Measurements from ENCODE around the gene TXNDC2.
A peak's percentile ranks its signal among the peaks of the same experiment; 100 is the strongest.

The TXNDC2 gene

DNA sequence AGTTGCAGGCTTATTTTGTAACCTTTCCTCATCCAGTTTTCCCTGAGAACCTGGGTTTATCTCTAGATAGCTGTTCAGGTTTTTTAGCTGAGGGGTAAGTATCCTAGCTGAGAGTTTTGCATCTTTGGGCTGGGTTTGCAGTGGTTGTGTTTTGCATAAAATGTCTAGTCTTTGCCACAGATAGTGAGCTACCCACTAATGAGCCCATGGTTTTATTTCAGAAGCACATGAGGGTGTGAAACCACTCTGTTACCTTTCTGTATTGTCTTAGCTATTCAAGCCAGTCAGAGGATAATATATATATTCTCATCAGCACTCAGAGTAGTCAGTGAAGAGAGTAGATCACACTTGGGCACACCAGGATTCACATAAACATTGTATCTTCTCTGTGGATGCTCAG, 24.6 kb upstream of the TXNDC2 start:
- FAIRE-seq = no peak

DNA sequence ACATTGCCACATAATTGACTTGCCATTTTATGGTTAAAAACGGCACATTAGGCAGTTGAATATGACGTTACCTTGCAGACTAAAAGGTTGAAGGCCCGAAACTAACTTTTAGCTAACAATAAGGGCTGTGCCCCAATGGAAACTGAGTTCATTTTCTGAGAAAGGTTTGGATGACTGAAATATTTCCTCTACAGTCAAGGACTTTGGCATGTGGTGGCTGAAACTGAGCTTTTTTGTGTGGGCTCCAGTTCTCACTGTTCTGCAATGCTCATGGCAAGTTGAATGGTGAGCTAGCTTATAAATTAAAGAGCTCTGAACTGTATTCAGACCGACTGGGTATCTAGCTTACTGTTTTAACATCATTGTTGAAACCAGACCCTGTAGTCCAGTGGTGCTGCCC, 23.8 kb upstream of the TXNDC2 start:
- no peak for FAIRE-seq

DNA sequence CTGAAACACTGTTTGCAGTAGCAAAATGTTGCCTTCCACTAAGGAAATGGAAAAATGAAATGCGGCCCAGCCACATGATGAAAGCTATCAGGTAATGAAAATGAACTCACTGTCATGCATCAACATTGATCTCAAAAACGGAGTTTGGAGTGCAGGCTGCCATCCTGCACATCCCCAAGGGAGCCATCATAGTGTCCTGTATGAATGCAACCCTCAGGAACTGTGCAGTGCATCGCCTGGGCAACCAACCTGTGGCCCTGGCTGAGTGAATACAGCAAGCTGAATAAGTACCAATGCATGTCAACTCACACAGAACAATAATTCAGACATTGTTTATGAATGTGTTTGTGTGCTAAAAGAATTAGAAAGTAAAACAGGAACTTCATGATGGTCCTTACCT, 23.1 kb upstream of the TXNDC2 start:
- no peak for FAIRE-seq

DNA sequence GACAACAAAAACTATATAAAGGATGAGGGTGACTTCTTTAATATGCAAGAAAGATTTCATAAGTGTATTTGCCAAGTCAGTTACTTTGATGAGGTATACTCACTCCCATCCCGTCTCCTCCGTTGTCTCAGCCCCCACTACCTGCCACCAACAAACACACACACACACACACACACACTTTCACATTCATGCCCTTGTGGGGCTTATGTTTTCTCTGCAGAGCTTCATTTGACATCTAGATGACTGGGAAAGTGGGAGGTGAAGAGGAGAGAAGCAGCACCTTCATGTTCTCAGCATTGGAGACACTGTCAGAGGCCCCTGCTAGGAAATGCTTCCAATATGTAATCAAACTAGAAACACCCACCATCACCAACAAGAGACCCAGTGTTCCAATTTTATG, 22.5 kb upstream of the TXNDC2 start:
- FAIRE-seq = no peak

DNA sequence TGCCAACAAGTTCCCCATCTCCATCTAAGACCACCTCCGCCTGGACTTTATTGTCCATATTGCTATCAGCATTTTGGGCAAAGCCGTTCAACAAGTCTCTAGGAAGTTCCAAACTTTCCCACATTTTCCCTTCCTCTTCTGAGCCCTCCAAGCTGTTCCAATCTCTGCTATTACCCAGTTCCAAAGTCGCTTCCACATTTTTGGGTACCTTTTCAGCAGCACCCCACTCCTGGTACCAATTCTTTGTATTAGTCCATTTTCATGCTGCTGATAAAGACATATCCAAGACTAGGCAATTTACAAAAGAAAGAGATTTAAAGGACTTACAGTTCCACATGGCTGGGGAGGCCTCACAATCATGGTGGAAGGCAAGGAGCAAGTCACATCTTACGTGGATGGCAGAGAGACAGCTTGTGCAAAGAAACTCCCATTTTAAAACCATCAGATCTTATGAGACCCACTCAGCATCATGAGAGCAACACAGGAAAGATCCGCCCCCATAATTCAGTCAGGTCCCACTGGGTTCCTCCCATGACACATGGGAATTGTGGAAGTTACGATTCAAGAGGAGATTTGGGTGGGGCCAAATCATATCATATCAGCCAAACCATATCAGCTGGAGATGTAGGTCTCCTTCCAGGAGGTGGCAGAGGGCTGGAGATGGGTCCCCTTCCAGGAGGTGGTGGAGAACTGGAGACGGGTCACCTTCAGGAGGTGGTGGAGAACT, 19.8 kb upstream of the TXNDC2 start:
- no peak for FAIRE-seq

DNA sequence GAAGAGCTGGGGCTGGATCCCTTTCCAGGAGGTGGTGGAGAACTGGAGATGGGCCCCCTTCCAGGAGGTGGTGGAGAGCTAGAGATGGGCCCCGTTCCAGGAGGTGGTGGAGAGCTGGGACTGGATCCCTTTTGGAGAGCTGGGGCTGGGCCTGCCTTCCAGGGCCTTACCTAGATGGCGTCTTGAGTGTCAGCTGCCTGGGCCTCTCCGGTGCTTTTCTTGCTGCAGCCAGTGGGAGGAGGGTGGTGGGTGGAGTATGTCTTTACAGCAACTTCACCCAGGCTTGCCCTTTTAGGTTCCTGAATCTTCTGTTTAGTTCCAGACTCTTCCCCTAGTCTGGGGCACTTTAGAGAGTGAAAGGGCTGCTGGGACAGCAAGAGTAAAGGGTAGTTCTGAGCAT, 19.1 kb upstream of the TXNDC2 start:
- no peak for FAIRE-seq

DNA sequence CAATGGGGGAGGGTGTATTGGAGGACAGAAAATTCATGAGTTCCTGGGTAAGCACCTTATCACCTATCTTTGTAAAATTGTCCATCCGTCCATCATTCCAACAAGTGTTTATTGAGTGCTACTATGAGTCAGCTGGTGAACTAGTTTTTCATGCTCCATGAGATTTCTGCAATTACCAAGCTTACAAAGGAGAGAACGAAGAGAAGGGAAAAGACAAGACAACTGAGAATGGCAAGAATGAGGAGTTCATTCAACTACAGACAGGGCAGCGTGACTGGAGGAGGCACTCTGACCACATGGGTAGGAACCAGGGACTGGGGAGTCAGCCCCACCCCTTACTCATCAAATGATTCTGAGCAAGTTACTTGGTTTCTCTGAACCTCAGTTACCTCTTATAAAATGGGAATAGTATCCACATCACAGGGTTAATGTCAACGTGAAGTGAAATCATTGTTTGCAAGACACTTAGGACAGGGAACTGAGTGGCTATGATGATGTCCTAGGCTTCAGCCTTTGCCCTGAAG, 18.6 kb upstream of the TXNDC2 start:
- FAIRE-seq = no peak

DNA sequence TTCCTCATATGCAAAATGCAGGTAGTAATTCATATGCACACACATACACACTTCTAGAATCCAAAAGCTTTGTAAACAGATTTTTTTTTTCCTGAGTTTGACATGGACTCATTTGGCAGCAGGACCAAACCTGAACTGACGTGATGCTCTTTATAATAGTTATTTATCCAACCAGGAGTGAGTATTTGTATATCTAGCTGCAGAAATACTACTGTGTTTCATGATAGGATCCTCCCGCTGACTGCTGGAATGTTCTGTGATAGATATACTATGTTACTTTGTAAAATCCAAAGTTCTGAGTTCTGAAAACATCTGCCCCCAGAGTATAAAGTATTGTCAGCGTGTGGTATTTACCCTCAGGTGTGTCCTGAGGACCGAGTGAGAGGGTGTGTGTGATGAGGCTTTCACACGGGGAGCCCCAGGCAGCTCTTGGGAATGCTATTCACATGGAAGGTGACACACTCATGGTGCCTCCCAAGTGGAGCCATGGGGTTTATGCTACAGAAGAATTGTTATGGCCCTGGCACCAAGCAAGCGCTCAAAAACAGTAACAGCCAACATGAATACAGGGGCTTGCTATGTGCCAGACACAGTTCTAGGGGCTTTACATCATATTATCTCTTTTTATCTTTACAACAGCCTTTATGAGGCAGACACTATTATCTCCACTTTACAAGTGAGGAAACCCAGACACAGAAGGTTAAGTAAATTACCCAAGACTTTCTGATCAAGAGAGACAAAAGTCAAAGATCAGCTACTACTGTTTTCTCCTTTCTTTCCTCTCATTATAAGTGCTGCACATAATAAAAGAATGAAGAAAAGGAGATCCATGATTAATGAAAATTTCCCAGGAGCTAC, 16.7 kb upstream of the TXNDC2 start:
- no peak for FAIRE-seq

DNA sequence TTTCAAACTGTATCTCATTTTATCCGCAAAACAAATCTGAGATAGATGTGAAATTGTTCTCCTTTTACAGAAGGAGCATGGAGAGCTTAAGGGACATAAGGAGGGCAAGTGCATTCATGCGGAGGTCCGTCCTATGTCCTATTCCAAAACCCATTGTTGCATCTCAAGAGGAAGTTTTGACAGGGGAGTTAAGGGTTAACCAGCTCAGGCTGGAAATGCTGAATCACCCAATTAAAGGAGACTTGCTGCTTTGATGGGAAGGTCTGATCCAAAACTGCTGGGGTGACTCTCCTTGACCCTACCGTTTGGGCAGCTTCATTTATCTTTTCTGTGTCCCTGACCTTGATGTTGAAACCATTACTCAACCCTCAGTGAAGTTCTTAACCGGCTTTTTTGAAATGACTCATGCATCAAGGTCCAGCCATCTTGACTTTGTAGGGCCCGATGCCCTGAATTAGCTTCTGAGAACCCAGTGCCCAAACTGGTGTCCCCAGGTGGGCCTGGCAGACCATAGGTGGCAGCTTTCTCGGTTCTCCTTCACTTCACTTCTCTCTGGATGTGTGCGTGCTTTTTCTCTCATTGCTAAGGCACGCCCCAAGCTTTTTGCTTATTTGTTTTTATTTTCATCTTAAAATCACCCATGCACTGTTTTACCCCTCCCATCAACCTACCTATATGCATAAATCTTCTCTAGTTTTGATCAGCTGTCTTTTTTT, 15.9 kb upstream of the TXNDC2 start:
- no peak for FAIRE-seq

DNA sequence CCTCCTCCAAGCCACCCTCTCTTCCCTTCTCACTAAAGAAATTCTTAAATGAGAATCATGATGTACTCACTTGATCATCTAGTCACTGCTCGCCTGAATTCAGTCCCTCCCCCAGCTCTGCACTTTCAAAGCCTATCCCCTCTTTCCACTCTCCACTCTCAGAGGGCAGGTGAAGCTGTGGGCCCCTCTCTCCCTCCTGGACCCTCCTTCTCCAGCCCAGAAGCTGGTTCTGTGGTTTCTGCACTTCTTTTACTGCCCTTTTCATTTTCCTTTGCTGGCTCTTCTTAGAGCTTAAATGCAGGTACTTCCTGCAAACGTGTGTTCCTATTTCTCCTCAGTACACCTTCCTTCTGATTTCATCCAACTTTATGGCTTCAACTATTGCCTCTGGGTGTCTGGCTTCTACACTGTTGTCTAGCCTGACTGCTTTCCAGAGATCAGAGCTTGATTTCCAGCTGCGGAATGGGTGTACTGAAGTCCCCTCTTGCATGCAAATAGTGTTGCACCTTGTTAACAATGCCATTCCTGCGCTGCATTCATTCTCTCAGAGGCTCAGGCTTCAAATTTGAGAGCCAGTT, 15.3 kb upstream of the TXNDC2 start:
- no peak for FAIRE-seq

DNA sequence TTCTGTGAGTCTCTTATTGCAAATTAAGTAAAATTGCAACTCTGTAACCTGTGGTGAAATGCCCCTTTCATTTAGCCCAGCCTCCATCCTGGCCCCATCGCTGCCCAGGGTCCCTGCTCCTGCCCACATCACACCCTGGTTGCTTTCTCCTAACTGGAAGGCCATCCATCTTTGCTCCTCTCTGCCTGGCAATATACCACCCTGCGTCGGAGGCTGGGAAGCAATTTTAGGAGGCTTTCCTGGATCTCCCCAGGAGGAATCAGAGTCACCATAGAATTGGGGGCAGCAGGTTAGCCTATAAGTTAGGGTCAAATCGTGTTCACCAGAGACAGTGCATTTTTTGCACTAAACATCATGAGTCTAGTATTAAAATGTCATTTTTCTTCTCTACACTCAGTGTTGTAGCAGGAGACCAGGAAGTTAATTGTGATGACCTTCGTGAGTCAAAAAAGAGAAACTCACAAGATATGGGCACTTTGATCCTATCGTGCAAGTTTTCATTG, 14.5 kb upstream of the TXNDC2 start:
- FAIRE-seq = no peak

DNA sequence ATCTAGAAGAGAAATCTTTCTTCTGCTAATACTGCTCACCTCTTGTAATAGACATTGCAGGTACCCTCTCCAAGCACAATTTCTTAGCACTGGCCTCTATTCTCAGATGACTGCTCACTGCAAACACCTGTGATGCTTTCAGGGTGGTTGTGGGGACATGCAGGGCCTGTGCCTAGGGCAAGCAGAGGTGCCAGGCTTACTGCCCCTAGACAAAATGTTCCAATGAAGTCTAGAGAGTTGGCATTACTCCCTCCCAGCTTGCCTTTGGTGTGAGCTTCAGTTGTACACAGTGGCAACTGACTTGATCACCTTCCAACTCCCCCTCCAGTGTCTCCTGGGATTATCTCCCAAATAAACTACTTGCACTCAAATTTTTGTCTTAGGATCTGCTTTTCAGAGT, 12.9 kb upstream of the TXNDC2 start:
- no peak for FAIRE-seq

DNA sequence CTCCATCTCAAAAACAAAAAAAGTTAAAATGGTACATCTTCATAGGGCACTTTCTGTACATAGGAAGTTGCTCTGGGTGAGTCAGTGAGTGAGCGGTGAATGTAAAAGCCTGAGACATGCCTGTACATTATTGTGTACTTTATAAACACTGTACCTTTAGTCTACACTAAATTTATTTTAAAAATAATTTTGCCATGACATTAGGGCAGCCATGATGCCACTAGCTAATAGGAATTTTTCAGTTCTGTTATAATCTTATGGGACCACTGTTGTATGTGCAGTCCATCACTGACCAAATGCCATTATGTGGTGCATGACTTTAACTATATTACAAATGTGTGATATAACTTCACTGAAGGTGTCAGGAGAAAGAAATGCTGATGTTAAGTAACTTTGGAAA, 11.0 kb upstream of the TXNDC2 start:
- FAIRE-seq = no peak

DNA sequence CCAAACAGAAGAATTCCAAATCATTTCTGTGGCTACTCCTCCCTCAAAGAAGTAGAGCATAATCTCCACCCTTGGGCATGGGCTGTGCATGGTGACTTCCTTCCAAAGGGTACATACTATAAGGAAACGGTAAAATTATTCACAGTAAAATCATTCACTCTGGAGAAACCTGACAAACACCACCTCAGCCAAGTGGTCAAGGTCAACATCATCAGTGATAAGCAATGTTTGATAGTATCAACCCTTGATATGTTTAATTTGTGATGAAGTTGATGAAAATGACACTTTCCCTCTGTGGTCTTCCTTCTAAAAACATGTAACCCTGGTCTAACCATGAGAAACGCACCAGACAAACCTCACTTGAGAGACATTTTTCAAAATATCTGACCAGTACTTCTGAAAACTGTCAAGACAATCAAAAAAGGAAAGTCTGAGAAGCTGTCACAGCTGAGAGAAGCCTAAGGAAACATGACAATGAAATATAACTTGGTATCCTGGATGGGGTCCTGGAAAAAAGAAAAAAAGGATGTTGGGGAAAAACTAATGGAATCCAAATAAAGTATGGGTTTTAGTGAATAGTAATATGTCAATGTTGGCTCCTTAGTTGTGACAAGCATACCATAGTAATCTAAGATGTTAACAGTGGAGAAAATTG, 9.4 kb upstream of the TXNDC2 start:
- FAIRE-seq = no peak

DNA sequence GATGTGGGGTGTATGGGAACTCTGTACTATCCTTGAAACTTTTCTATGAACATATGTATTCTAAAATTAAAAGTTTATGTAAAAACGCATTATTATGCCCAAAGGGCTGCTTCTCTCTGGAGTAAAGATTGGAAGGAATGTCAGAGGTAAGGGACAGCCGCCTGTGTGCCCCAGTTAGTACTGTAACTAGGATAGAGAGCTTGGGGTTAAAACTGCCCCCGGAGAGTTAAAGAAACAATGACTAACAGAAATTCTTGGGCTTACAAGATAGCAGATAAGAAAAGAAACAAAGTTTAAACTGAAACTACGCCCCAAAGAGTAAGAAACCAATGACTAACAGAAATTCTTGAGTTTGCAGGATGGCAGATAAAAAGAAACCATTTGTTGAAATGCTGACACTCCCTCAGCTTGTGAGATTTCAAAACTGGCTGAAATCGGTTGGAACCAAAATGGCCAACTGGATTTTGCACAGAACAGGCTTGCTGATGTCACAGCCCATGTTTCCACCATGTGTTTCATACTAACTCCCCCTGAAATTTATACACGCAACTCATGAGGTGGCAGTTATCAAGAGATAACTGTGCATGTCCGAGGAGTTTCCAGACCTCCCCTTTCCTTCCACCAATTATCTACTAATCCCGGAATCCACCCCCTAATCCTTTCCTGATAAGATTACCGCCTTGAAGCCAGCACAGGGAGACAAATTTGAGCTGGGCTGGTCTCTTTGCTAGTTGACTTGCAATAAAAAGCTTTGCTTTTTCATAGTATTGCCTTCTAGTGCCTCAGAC, 8.7 kb upstream of the TXNDC2 start:
- FAIRE-seq = peak; percentile 83

DNA sequence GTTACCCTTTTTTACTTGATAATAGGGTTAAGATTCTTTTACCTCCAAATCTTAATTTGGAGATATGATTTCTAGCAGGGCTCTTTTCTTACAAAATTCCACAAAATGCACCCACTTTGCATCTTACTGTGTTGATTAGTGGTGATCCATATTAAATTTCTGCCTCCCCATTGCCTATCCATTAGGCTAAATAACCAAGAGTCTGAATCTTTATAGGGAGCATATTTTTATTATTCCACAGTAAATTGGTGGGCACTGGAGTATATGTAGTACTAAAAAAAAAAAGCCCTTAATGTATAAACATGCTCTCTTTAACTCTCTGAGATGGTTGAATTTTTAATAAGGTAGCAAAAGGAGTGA, 8.1 kb upstream of the TXNDC2 start:
- FAIRE-seq = no peak

DNA sequence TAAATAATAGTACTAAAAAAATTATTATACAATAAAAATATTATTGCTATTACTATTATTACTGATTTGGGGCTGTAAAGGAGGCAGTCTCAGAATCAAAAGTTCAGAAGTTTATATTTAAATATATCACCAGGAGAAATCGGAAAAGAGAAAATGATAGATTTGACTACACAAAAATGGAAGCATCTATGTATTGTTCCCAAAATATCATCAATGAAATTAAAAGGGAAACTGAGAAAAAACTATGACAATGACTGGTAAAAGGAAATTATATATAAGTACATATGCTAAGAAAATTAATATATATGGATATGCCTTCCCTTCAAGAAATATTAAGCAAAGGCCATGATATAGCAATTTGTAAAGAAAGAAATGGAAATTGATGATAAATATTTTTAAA, 7.7 kb upstream of the TXNDC2 start:
- no peak for FAIRE-seq

DNA sequence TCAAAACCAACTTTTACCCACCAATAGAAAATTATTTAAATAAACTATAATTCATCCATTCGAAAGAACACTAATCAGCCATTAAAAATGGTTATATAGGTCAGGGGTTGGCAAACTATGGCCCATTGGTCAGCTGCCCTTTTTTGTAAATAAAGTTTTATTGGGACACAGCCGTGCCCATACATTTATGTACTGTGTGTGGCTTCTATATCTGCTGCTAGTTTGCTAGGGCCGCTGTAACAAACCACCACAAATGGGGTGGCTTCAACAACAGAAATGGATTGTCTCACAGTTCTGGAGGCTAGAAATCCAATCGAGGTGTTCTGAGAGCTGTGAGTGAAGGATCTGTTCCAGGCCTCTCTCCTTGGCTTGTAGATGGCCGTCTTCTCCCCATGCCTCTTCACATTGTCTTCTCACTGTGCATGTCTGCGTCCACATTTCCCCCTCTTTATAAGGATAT, 7.0 kb upstream of the TXNDC2 start:
- no peak for FAIRE-seq

DNA sequence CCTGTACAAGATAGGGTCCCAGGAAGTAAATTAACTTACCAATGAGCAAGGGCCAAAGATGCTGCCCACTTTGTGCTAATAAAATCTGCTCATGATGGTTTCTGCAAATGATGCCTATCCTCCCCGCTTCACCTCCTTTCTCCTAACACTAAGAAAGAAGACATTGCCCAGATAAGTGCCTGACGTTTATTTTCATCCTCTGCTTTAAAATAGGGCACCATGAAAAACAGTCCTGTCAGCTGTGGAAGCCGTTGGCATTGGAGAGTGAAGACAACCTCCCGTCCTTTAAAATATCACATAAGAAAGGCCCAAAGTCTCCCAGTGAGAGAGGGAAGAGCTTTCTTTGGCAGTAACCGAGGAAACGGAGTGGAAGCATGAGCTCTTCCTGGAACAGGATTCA, 1.7 kb upstream of the TXNDC2 start:
- no peak for FAIRE-seq

DNA sequence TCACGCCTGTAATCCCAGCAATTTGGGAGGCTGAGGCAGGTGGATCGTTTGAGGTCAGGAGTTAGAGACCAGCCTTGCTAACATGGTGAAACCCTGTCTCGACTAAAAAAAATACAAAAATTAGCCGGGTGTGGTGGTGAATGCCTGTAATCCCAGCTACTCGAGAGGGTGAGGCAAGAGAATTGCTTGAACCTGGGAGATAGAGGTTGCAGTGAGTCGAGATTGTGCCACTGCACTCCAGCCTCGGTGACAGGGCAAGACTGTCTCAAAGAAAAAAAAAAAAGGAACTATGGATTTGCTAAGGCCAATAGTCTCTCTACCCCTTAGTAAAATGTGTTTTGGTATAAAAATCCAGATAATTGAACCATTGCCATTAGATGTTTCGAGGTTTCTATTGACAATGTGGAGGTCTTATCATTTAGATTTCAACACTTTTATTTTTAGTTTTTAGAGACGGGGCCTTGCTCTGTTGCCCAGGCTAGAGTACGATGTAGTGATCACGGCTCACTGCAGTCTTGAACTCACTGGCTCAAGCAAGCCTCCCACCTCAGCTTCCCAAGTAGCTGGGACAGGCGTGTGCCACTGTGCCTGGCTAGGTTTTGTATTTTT, 1.1 kb upstream of the TXNDC2 start:
- no peak for FAIRE-seq

DNA sequence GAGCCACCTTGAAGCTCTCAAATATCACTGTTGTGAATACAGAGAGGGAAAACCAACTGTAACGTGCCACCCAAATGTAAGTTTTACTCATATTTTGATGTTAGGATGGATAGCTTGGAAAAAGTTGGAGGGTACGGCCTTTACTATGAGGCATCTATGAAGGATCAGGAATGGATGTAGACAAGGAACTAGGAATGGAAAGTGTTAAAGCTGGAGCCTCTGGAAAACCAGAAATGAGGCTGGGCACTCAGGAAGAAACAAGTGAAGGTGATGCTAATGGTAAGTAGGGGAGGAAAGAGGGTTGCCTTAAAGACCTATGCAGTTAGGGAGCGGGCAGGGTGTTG, 204 bp downstream of the TXNDC2 start:
- no peak for FAIRE-seq

Measured in A204.1 (cell line).